Measurements from ENCODE around the gene FIGN. TPM values are rescaled to one million over a fixed set of nuclear protein-coding genes. Genes with fewer than 3 reads are reported as not detected.

The FIGN gene
- total and polyA plus RNA-seq, 4 donors = 1.1 to 7.8 (median 5.1) TPM

DNA sequence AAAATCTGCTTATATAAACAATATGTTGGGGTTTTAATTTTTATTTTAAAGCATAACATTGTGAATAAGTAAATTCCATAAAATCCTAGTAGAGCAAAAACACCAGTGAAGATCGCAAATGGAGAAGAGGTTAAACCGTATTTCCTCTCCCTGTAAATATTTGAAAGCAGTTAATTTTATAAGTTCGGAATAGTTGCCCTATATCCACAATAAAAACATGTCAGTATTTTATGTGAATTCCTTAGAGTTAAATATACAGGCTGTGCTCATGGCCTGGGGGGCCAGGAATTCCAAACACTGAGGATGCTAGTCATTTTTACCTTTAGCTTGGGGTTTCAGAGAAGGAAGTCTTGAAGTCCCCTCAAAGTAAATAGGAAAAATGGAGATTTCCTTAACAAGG lies 135.0 kb downstream of the FIGN start:
- H3K9me3 ChIP-seq (ENCODE audit: control insufficient read depth in 4 of 4, low read length in 3 of 4) = no peaks in the 10 kb centered on the region
- no peaks in the 10 kb centered on the region for H3K36me3 ChIP-seq (ENCODE audit: control insufficient read depth in 4 of 4, insufficient read depth in 3 of 4, low read depth in 1 of 4, low read length in 3 of 4)
- H3K4me3 ChIP-seq (ENCODE audit: low read depth in 1 of 3, low read length in 3 of 3) = no peak overlapping the region
- 90% methylated on average over 3 of the region's 3 CpGs for WGBS
- no peak overlapping the region for H3K27ac ChIP-seq (ENCODE audit: low read depth in 1 of 2, low read length in 2 of 2)
- H3K4me1 ChIP-seq (ENCODE audit: control insufficient read depth in 4 of 4, insufficient read depth in 4 of 4, low read length in 3 of 4) = no peaks in the 10 kb centered on the region
- no peak overlapping the region for H3K9ac ChIP-seq (ENCODE audit: low read depth in 1 of 2, low read length in 2 of 2)
- TF ChIP-seq TAF1 (conservative IDR thresholded peaks at IDR 0.05) = no peak
- TF ChIP-seq GABPA (IDR thresholded peaks at IDR 0.05 in 1 of 2, conservative IDR thresholded peaks at IDR 0.05 in 1 of 2) = no peak
- TF ChIP-seq HNF4G (IDR thresholded peaks at IDR 0.05) = no peak
- TF ChIP-seq SP1 (IDR thresholded peaks at IDR 0.05) = no peak
- TF ChIP-seq, protein P1, sequence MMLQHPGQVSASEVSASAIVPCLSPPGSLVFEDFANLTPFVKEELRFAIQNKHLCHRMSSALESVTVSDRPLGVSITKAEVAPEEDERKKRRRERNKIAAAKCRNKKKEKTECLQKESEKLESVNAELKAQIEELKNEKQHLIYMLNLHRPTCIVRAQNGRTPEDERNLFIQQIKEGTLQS (IDR thresholded peaks at IDR 0.05) = no peak
- no peak for TF ChIP-seq RXRA (IDR thresholded peaks at IDR 0.05)
- TF ChIP-seq FOXA2 (IDR thresholded peaks at IDR 0.05) = no peak
- no peak for TF ChIP-seq FOXA1 (IDR thresholded peaks at IDR 0.05)
- TF ChIP-seq HNF4A (conservative IDR thresholded peaks at IDR 0.05) = no peak
- TF ChIP-seq RAD21 (IDR thresholded peaks at IDR 0.05) = no peak
- TF ChIP-seq, protein P2, sequence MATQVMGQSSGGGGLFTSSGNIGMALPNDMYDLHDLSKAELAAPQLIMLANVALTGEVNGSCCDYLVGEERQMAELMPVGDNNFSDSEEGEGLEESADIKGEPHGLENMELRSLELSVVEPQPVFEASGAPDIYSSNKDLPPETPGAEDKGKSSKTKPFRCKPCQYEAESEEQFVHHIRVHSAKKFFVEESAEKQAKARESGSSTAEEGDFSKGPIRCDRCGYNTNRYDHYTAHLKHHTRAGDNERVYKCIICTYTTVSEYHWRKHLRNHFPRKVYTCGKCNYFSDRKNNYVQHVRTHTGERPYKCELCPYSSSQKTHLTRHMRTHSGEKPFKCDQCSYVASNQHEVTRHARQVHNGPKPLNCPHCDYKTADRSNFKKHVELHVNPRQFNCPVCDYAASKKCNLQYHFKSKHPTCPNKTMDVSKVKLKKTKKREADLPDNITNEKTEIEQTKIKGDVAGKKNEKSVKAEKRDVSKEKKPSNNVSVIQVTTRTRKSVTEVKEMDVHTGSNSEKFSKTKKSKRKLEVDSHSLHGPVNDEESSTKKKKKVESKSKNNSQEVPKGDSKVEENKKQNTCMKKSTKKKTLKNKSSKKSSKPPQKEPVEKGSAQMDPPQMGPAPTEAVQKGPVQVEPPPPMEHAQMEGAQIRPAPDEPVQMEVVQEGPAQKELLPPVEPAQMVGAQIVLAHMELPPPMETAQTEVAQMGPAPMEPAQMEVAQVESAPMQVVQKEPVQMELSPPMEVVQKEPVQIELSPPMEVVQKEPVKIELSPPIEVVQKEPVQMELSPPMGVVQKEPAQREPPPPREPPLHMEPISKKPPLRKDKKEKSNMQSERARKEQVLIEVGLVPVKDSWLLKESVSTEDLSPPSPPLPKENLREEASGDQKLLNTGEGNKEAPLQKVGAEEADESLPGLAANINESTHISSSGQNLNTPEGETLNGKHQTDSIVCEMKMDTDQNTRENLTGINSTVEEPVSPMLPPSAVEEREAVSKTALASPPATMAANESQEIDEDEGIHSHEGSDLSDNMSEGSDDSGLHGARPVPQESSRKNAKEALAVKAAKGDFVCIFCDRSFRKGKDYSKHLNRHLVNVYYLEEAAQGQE (IDR thresholded peaks at IDR 0.05) = no peak
- TF ChIP-seq, protein P3, sequence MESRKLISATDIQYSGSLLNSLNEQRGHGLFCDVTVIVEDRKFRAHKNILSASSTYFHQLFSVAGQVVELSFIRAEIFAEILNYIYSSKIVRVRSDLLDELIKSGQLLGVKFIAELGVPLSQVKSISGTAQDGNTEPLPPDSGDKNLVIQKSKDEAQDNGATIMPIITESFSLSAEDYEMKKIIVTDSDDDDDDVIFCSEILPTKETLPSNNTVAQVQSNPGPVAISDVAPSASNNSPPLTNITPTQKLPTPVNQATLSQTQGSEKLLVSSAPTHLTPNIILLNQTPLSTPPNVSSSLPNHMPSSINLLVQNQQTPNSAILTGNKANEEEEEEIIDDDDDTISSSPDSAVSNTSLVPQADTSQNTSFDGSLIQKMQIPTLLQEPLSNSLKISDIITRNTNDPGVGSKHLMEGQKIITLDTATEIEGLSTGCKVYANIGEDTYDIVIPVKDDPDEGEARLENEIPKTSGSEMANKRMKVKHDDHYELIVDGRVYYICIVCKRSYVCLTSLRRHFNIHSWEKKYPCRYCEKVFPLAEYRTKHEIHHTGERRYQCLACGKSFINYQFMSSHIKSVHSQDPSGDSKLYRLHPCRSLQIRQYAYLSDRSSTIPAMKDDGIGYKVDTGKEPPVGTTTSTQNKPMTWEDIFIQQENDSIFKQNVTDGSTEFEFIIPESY (IDR thresholded peaks at IDR 0.05) = no peak
- TF ChIP-seq, protein P4, sequence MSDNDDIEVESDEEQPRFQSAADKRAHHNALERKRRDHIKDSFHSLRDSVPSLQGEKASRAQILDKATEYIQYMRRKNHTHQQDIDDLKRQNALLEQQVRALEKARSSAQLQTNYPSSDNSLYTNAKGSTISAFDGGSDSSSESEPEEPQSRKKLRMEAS (IDR thresholded peaks at IDR 0.05) = no peak
- no peak for TF ChIP-seq NR2F2 (IDR thresholded peaks at IDR 0.05)
- no peak for TF ChIP-seq YY1 (IDR thresholded peaks at IDR 0.05)
- no peak for TF ChIP-seq JUND (IDR thresholded peaks at IDR 0.05)
- TF ChIP-seq, protein P5, sequence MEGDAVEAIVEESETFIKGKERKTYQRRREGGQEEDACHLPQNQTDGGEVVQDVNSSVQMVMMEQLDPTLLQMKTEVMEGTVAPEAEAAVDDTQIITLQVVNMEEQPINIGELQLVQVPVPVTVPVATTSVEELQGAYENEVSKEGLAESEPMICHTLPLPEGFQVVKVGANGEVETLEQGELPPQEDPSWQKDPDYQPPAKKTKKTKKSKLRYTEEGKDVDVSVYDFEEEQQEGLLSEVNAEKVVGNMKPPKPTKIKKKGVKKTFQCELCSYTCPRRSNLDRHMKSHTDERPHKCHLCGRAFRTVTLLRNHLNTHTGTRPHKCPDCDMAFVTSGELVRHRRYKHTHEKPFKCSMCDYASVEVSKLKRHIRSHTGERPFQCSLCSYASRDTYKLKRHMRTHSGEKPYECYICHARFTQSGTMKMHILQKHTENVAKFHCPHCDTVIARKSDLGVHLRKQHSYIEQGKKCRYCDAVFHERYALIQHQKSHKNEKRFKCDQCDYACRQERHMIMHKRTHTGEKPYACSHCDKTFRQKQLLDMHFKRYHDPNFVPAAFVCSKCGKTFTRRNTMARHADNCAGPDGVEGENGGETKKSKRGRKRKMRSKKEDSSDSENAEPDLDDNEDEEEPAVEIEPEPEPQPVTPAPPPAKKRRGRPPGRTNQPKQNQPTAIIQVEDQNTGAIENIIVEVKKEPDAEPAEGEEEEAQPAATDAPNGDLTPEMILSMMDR (IDR thresholded peaks at IDR 0.05; ENCODE audit: low read depth, low read length, missing input control) = no peak
- no peak for TF ChIP-seq EGR1 (IDR thresholded peaks at IDR 0.05; ENCODE audit: low read depth in 2 of 2)
- no peaks in the 10 kb centered on the region for H3K27me3 ChIP-seq (ENCODE audit: control insufficient read depth in 4 of 4, insufficient read depth in 4 of 4, low read length in 3 of 4)
- DNase-seq (ENCODE audit: low spot score) = no peak

Data from liver (tissue), 9 donors.